ENCODE results near the gene ADARB2.

- no peak for TF ChIP-seq CTCF (IDR thresholded peaks at IDR 0.05)
- TF ChIP-seq POLR2A (IDR thresholded peaks at IDR 0.05) = no peak
These were observed 556.5 kb downstream of the ADARB2 start for GRCh38 chr10:1180836-1181235.
